Trophoblast cell (in vitro differentiated cells and primary cell): ENCODE results near the gene CCDC141.
A peak's percentile ranks its signal among the peaks of the same experiment; 100 is the strongest.

ENCODE experiments used
- DNase-seq, 2 donors: peaks; one replicate each; pipeline ENCODE4 v3.0.0-alpha.2; 2016
- H2AFZ ChIP-seq: 2 replicates; pipeline ENCODE4 v1.6.1; 2013; ENCODE audit warnings: low read length, moderate library complexity, mild to moderate bottlenecking; ENCODE audit not compliant: insufficient read depth, poor library complexity
- H2AK5ac ChIP-seq: 2 replicates; pipeline ENCODE4 v1.6.1; 2013; ENCODE audit warnings: mild to moderate bottlenecking, low read length
- H2BK120ac ChIP-seq: 2 replicates; pipeline ENCODE4 v1.6.1; 2013; ENCODE audit warnings: low read length, mild to moderate bottlenecking, moderate library complexity; ENCODE audit not compliant: insufficient read depth, poor library complexity
- H2BK12ac ChIP-seq: 2 replicates; pipeline ENCODE4 v1.6.1; 2013; ENCODE audit warnings: mild to moderate bottlenecking, low read length, moderate library complexity
- H2BK5ac ChIP-seq: 2 replicates; pipeline ENCODE4 v1.6.1; 2013; ENCODE audit warnings: low read length, low read depth, moderate library complexity, mild to moderate bottlenecking; ENCODE audit not compliant: poor library complexity
- H3K14ac ChIP-seq: 2 replicates; pipeline ENCODE4 v1.6.1; 2013; ENCODE audit warnings: mild to moderate bottlenecking, low read length
- H3K18ac ChIP-seq: 2 replicates; pipeline ENCODE4 v1.6.1; 2013; ENCODE audit warnings: mild to moderate bottlenecking, low read length
- H3K23ac ChIP-seq: 2 replicates; pipeline ENCODE4 v1.6.1; 2013; ENCODE audit warnings: low read length
- H3K27ac ChIP-seq: 2 replicates; pipeline ENCODE4 v1.5.1; 2013; ENCODE audit warnings: low read depth, mild to moderate bottlenecking, inconsistent platforms, low read length, moderate library complexity
- H3K27me3 ChIP-seq: 2 replicates; pipeline ENCODE4 v1.6.1; 2013; ENCODE audit warnings: inconsistent platforms, mild to moderate bottlenecking, low read length, moderate library complexity; ENCODE audit not compliant: insufficient read depth
- H3K36me3 ChIP-seq, 2 experiments: 1 replicate in 1 of 2; 2 replicates in 1 of 2; pipeline ENCODE4 v1.6.1; 2013; ENCODE audit warnings: low read length in 2 of 2, mild to moderate bottlenecking in 2 of 2, moderate library complexity in 1 of 2; ENCODE audit not compliant: insufficient read depth in 2 of 2, control insufficient read depth in 1 of 2
- H3K4ac ChIP-seq: 2 replicates; pipeline ENCODE4 v1.6.1; 2013; ENCODE audit warnings: low read depth, mild to moderate bottlenecking, low read length, moderate library complexity
- H3K4me1 ChIP-seq, 2 experiments: 1 replicate in 1 of 2; 2 replicates in 1 of 2; pipeline ENCODE4 v1.6.1; 2013; ENCODE audit warnings: low read length in 2 of 2, mild to moderate bottlenecking in 2 of 2, moderate library complexity in 1 of 2; ENCODE audit not compliant: insufficient read depth in 2 of 2, control insufficient read depth in 1 of 2
- H3K4me2 ChIP-seq: 2 replicates; pipeline ENCODE4 v1.6.1; 2013; ENCODE audit warnings: inconsistent platforms, mild to moderate bottlenecking, low read length, moderate library complexity
- H3K4me3 ChIP-seq: 2 replicates; pipeline ENCODE4 v1.5.1; 2013; ENCODE audit warnings: mild to moderate bottlenecking, low read depth, low read length, inconsistent platforms
- H3K79me1 ChIP-seq: one replicate; pipeline ENCODE4 v1.6.1; 2013; ENCODE audit warnings: low read length
- H3K79me2 ChIP-seq: 2 replicates; pipeline ENCODE4 v1.6.1; 2013; ENCODE audit warnings: low read length, mild to moderate bottlenecking; ENCODE audit not compliant: control insufficient read depth, insufficient read depth, poor library complexity
- H3K9ac ChIP-seq: 2 replicates; pipeline ENCODE4 v1.6.1; 2013; ENCODE audit warnings: mild to moderate bottlenecking, low read length
- H3K9me3 ChIP-seq: 2 replicates; pipeline ENCODE4 v1.6.1; 2013; ENCODE audit warnings: low read depth, mild to moderate bottlenecking, control low read depth, inconsistent platforms, low read length; ENCODE audit not compliant: insufficient read depth
- H4K12ac ChIP-seq: 2 replicates; pipeline ENCODE4 v1.6.1; 2013; ENCODE audit warnings: low read depth, mild to moderate bottlenecking, low read length, moderate library complexity
- H4K8ac ChIP-seq: 2 replicates; pipeline ENCODE4 v1.6.1; 2013; ENCODE audit warnings: low read depth, mild to moderate bottlenecking, low read length, moderate library complexity
- H4K91ac ChIP-seq: one replicate; pipeline ENCODE4 v1.6.1; 2013; ENCODE audit warnings: low read depth, mild to moderate bottlenecking, low read length, moderate library complexity
- WGBS: extraction: QIAGEN DNeasy Blood & Tissue Kit; methylation state at CpG from one replicate; pipeline ENCODE4 v1.1.7; 2013; ENCODE audit warnings: missing lambda C conversion rate; ENCODE audit not compliant: insufficient read length, insufficient coverage; ENCODE audit errors: extremely low coverage; 5-methylcytosine and 5-hydroxymethylcytosine counted together

The CCDC141 gene

GRCh38 chr2:179037807-179038206, 12.1 kb downstream of the CCDC141 start:
- no CpG with 5 or more reads among the region's 4 CpGs for WGBS
- Histone ChIP-seq H2BK5ac (no peak overlapping the region), H3K18ac (no peak overlapping the region)

GRCh38 chr2:179036353-179036905, 13.5 kb downstream of the CCDC141 start:
- Histone ChIP-seq H3K36me3 (no peaks in the 10 kb centered on the region), H3K27ac (no peak overlapping the region), H3K4me3 (no peak overlapping the region), H2AFZ (no peak overlapping the region), H2AK5ac (no peak overlapping the region), H3K9me3 (no peaks in the 10 kb centered on the region), H2BK12ac (no peak overlapping the region), H3K23ac (no peak overlapping the region), H4K8ac (no peak overlapping the region), H2BK120ac (no peak overlapping the region), H3K4me1 (no peaks in the 10 kb centered on the region), H4K12ac (no peak overlapping the region), H3K9ac (no peak overlapping the region), H3K18ac (no peak overlapping the region), H4K91ac (no peak overlapping the region), H3K4ac (no peak overlapping the region), H3K4me2 (no peak overlapping the region), H3K79me1 (no peaks in the 10 kb centered on the region), H3K27me3 (no peaks in the 10 kb centered on the region), H3K14ac (no peak overlapping the region), H2BK5ac (no peak overlapping the region), H3K79me2 (no peaks in the 10 kb centered on the region)
- DNase-seq = no peak
- WGBS = no CpG with 5 or more reads among the region's 4 CpGs

More at GRCh38 chr2:179037807-179038206, 12.1 kb downstream of the CCDC141 start:
- no peak overlapping the region for H3K4me2 ChIP-seq
- no peaks in the 10 kb centered on the region for H3K9me3 ChIP-seq
- no peak overlapping the region for H2BK120ac ChIP-seq
- no peaks in the 10 kb centered on the region for H3K79me1 ChIP-seq
- no peak overlapping the region for H3K14ac ChIP-seq
- no peak overlapping the region for H2AK5ac ChIP-seq
- H2BK12ac ChIP-seq = no peak overlapping the region
- no peak overlapping the region for H3K23ac ChIP-seq
- no peak overlapping the region for H3K4ac ChIP-seq
- no peaks in the 10 kb centered on the region for H3K27me3 ChIP-seq
- H3K4me1 ChIP-seq = no peaks in the 10 kb centered on the region
- no peak overlapping the region for H4K91ac ChIP-seq
- H3K9ac ChIP-seq = no peak overlapping the region
- no peak overlapping the region for H4K8ac ChIP-seq
- no peak for DNase-seq
- H3K79me2 ChIP-seq = no peaks in the 10 kb centered on the region
- H3K27ac ChIP-seq = no peak overlapping the region
- H2AFZ ChIP-seq = no peak overlapping the region
- no peak overlapping the region for H4K12ac ChIP-seq
- H3K4me3 ChIP-seq = no peak overlapping the region
- no peaks in the 10 kb centered on the region for H3K36me3 ChIP-seq

GRCh38 chr2:179031731-179032408, 18.1 kb downstream of the CCDC141 start:
- Histone ChIP-seq H4K91ac (no peak overlapping the region), H3K79me2 (no peaks in the 10 kb centered on the region), H4K12ac (no peak overlapping the region), H2AK5ac (no peak overlapping the region), H3K36me3 (no peaks in the 10 kb centered on the region), H4K8ac (peak overlapping the region; percentile 47), H3K4ac (no peak overlapping the region), H3K27me3 (no peaks in the 10 kb centered on the region), H3K9me3 (no peaks in the 10 kb centered on the region), H3K14ac (no peak overlapping the region), H2AFZ (no peak overlapping the region), H3K4me3 (no peak overlapping the region), H2BK12ac (no peak overlapping the region), H3K18ac (no peak overlapping the region), H3K9ac (no peak overlapping the region), H3K27ac (no peak overlapping the region), H3K4me2 (no peak overlapping the region), H3K4me1 (no peaks in the 10 kb centered on the region), H2BK5ac (peak overlapping the region; percentile 21), H2BK120ac (no peak overlapping the region), H3K79me1 (no peaks in the 10 kb centered on the region), H3K23ac (no peak overlapping the region)
- WGBS = no CpG with 5 or more reads among the region's 2 CpGs
- DNase-seq = peak; percentile 46 to 60

- no peak overlapping the region for H3K4ac ChIP-seq
- no peak overlapping the region for H3K27ac ChIP-seq
- H3K27me3 ChIP-seq = no peaks in the 10 kb centered on the region
- no peak overlapping the region for H4K91ac ChIP-seq
- no peak overlapping the region for H2BK120ac ChIP-seq
- no peak overlapping the region for H3K4me2 ChIP-seq
- no peak overlapping the region for H3K18ac ChIP-seq
- H4K8ac ChIP-seq = no peak overlapping the region
- no peak overlapping the region for H2BK5ac ChIP-seq
- H4K12ac ChIP-seq = no peak overlapping the region
- no peaks in the 10 kb centered on the region for H3K9me3 ChIP-seq
- no peak for DNase-seq
- no peak overlapping the region for H2AFZ ChIP-seq
- H3K79me1 ChIP-seq = no peaks in the 10 kb centered on the region
- no peak overlapping the region for H2AK5ac ChIP-seq
- no peak overlapping the region for H3K23ac ChIP-seq
- no CpG with 5 or more reads among the region's 2 CpGs for WGBS
- H3K9ac ChIP-seq = no peak overlapping the region
- no peak overlapping the region for H3K14ac ChIP-seq
- no peaks in the 10 kb centered on the region for H3K79me2 ChIP-seq
- no peak overlapping the region for H3K4me3 ChIP-seq
- H3K36me3 ChIP-seq = no peaks in the 10 kb centered on the region
- no peaks in the 10 kb centered on the region for H3K4me1 ChIP-seq
- no peak overlapping the region for H2BK12ac ChIP-seq
Measured at GRCh38 chr2:179024445-179024844, 25.5 kb downstream of the CCDC141 start.
